HAP-1 (cell line): ENCODE measurements around the gene QRFP.

Source experiments
- DNase-seq, 2 experiments: peaks; one replicate each; pipeline ENCODE4 v3.0.0-alpha.2; 2016 to 2020; ENCODE audit warnings: low spot score in 2 of 2
- H3K27me3 ChIP-seq: fragments of 250-450 bp; sonication (Bioruptor Pico); 2 replicates; pipeline ENCODE4 v1.5.1; 2020; ENCODE audit warnings: low read depth, mild to moderate bottlenecking, moderate library complexity
- H3K36me3 ChIP-seq: fragments of 250-450 bp; sonication (Bioruptor Pico); replicated peaks from 2 replicates; pipeline ENCODE4 v1.5.1; 2020; ENCODE audit warnings: mild to moderate bottlenecking
- H3K4me1 ChIP-seq: fragments of 250-450 bp; sonication (Bioruptor Pico); 2 replicates; pipeline ENCODE4 v1.5.1; 2020; ENCODE audit warnings: mild to moderate bottlenecking
- H3K4me3 ChIP-seq: fragments of 250-450 bp; sonication (Bioruptor Pico); 2 replicates; pipeline ENCODE4 v1.5.1; 2020; ENCODE audit warnings: mild to moderate bottlenecking, moderate library complexity
- H3K9me3 ChIP-seq: fragments of 250-450 bp; sonication (Bioruptor Pico); 2 replicates; pipeline ENCODE4 v1.5.1; 2020; ENCODE audit warnings: mild to moderate bottlenecking, moderate library complexity
- in situ Hi-C: fragments of 300-500 bp; cut with MboI; formaldehyde crosslinking; loops from 3 replicates; pipeline ENCODE4 v1.14.3; 2020; ENCODE audit warnings: low sequenced_read_pairs, inconsistent platforms, mixed read lengths

QRFP gene, protein sequence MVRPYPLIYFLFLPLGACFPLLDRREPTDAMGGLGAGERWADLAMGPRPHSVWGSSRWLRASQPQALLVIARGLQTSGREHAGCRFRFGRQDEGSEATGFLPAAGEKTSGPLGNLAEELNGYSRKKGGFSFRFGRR

DNA sequence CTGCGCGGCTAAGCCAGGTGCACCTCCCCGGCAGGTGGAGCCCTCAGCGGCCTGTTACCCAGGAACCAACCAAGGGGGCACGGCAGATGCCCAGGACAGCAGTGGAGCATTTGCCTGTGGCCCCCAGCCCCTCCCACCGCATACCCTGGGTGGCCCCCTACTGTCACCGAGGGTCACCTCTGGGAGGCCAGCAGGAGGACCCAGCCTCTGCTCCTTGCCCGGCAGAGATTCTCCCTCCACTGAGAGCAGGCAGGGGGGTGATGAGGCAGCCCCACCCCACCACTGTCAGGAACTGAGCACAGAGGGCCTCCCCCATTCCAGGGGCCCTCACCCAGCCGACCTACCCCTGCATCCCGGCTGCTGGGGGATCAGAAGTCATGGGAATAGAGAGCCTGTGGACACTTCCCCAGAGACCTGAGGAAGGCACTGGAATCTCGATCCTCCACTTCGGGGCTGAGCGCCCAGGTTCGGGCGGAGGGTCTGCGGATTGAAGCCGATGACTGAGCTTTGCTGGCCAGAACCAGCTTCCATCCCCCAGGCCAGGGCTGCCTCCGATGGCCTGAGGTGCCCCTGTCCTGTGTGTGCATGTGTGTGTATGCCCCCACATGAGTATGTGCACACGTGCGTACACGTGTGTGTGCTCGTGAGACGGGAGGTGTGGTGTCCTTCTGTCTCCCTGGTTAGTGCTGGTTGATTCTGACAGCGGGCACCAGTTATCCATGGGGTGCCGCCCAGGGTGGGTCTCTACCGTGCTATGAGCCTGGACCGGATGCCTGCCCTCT lies at the start of gene QRFP:
QRFP (minus strand) TSS at position 580 of the 782 bp plus-strand sequence. CDS start 2,974 bp downstream, outside the sequence.
- Histone ChIP-seq H3K4me3 (no peak within 1 kb of the TSS), H3K27me3 (peaks cover 37% of the 10 kb centered on the region), H3K36me3 (no peaks in the 10 kb centered on the region), H3K4me1 (no peaks in the 10 kb centered on the region), H3K9me3 (no peaks in the 10 kb centered on the region)
- DNase-seq: no peak
- in situ Hi-C loops: no loop called here

DNA sequence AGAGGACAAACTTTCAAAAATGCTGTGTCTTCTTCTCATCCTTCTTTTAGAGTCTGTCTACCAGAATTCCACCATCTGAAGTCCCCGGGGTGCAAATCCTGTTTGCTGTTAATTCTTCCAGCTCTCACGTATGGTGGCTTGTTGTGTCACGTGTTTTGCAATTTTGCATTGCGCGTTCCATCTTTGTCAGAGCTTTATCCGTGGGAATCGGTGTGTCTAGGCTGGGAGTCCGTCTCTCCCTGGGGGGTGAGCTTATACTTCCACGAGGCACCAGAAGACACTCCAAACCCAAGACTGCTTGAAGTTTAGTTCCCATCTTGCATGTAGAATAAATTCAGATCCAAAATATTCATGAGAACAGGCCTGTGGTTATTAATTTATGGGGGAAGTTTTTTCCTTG lies 48.6 kb upstream of the QRFP start:
- in situ Hi-C loops: no loop called here
- no peak for DNase-seq
- Histone ChIP-seq H3K9me3 (no peaks in the 10 kb centered on the region), H3K4me3 (no peak overlapping the region), H3K4me1 (no peaks in the 10 kb centered on the region), H3K36me3 (no peaks in the 10 kb centered on the region), H3K27me3 (peaks cover 32% of the 10 kb centered on the region)

DNA sequence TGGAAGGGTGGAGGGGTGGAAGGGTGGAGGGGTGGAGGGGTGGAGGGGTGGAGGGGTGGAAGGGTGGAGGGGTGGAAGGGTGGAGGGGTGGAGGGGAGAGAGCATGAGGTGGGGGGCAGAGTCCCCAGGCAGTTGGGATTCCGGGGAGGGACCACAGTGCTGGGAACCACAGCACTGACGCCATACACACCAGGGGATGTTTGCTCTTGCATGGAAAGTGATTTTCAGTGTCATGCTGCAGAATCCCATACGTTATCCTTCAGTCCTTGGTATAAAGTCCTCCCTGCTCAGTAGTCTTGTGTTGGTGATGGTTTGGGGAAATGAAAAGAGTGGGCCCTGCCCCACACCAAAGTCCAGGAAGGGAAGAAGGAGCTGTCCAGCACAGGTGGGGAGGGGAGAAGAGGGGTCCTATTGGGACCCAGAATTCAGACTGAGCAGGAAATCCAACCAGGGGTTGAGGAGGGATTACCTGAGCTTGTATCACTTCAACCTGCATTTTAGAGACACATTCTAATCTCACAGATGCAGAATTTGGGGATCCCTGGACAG lies 48.0 kb upstream of the QRFP start:
- Histone ChIP-seq H3K4me3 (no peak overlapping the region), H3K27me3 (peaks cover 35% of the 10 kb centered on the region), H3K4me1 (no peaks in the 10 kb centered on the region), H3K36me3 (no peaks in the 10 kb centered on the region), H3K9me3 (no peaks in the 10 kb centered on the region)
- in situ Hi-C loops: no loop called here
- no peak for DNase-seq

DNA sequence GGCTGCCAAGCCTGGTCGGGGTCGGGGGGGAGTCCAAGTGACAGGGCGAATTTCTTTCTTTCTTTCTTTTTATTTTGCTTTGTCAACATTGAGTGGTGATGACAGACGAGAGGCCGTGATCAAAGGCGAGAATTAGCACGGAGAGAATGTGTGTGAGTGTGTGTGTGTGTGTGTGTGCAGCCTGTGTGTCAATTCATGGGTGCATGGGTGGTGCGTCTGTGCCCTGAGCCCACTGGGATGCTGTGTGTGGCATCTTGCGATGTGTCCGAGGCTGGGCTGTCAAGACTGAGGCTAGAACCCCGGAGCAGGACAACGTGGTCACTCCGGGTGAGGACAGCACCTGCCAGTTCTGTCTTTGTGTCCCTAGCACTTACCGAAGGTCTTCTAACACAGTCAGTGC lies 47.2 kb upstream of the QRFP start:
- no peaks in the 10 kb centered on the region for H3K36me3 ChIP-seq
- no peaks in the 10 kb centered on the region for H3K4me1 ChIP-seq
- H3K27me3 ChIP-seq: peaks cover 43% of the 10 kb centered on the region
- DNase-seq: peak in 1 of 2 experiments; percentile 32
- no peak overlapping the region for H3K4me3 ChIP-seq
- no peaks in the 10 kb centered on the region for H3K9me3 ChIP-seq
- in situ Hi-C loops: no loop called here

DNA sequence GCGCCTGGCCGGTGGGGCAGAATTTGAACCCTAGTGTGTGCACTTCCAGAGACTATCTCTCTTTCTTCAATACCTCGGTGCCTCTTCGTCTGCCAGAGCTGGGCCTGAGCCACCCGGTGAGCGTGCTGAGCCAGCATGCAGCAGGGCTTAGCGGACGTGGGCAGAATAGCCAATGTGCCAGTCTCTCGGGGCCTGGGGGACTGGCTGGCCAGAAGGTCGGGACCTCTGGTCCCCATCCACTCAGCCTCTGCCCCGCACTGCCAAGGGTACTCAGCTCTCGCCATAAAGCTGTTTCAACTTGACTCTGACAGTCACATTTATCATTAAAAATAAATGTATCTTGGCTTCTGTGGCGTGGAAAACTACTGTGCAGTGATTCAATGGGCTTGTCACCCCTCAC lies 46.6 kb upstream of the QRFP start:
- Histone ChIP-seq H3K4me3 (no peak overlapping the region), H3K9me3 (no peaks in the 10 kb centered on the region), H3K4me1 (no peaks in the 10 kb centered on the region), H3K36me3 (no peaks in the 10 kb centered on the region), H3K27me3 (peaks cover 46% of the 10 kb centered on the region)
- DNase-seq: no peak
- in situ Hi-C loops: no loop called here

DNA sequence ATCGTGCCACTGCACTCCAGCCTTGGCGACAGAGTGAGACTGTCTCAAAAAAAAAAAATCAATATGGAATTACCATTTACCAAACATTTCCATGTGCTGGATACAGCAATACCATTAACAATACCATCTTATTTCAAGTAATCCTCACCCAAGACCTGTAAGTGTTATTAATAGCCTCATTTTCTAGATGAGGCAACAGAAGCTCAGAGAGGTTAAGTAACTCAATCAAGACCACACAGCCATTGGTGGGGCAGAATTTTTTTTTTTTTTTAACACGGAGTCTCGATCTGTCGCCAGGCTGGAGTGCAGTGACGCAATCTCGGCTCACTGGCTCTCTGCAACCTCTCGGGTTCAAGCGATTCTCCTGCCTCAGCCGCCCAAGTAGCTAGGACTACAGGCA lies 46.1 kb upstream of the QRFP start:
- no peak for DNase-seq
- Histone ChIP-seq H3K36me3 (no peaks in the 10 kb centered on the region), H3K27me3 (peaks cover 52% of the 10 kb centered on the region), H3K4me3 (no peak overlapping the region), H3K9me3 (no peaks in the 10 kb centered on the region), H3K4me1 (no peaks in the 10 kb centered on the region)
- in situ Hi-C loops: no loop called here

DNA sequence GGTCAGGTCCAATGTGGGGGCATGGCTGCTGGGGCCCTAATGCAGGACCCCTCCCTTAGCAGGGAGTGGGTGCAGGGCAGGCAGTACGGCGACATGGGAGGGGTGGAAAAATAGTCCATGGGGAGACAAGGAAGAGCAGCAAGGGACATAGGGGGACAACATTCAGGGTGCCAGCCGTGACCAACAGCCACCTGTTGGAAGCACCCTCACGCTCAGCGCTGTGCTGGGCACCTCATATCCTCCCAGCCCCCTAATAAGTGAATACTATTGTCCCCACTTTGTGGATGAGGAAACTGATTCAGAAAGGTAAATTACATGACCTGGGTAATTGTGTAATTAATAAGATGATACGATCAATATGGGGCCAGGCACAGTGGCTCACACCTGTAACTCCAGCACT lies 45.5 kb upstream of the QRFP start:
- Histone ChIP-seq H3K4me3 (no peak overlapping the region), H3K4me1 (no peaks in the 10 kb centered on the region), H3K9me3 (no peaks in the 10 kb centered on the region), H3K36me3 (no peaks in the 10 kb centered on the region), H3K27me3 (peaks cover 52% of the 10 kb centered on the region)
- DNase-seq: no peak
- in situ Hi-C loops: no loop called here

DNA sequence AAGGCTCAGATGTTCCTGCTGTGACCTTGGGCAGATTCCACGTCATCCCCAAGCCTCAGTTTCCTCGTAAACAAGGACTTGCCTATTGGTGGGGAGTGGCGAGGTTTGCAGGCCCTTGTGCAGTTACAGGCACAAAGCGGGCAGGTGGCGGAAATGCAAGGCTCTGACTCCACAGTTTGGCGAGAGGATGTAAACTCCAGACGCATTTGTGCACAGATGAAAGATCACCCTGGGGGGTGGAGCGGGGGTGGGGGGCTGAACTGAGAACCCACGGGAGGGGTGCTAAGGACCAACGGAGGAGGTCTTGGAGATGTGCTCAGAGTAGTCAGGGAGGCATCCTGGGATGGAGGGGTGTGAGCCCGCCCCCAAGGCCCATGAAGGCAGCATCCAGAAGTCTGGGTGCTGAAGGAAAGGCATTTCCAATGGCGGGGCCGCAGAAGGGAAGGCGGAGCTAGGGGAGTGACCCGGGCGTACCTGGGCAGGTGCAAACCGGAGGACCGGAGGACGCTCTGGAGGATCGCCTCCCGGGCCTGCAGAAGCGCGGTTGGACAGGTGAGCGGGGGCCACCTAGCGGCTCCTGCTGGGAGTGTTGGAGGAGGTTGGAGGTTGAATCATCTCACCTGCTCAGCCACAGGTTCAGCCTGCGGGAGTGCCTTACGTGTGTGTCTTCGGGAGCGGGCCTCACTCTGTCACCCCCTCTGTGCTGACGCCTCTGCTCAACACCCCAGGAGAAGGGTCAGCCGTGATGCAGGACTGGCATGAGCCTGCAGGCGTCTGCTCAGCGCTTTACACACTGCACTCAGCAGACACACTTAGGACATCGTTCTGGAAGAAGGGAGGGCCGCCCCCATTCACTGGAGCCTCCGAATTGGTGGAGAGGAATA lies 44.3 kb upstream of the QRFP start:
- in situ Hi-C loops: no loop called here
- Histone ChIP-seq H3K4me3 (no peak overlapping the region), H3K36me3 (no peaks in the 10 kb centered on the region), H3K9me3 (no peaks in the 10 kb centered on the region), H3K4me1 (no peaks in the 10 kb centered on the region), H3K27me3 (peaks cover 57% of the 10 kb centered on the region)
- DNase-seq: peak in 1 of 2 experiments; percentile 74

DNA sequence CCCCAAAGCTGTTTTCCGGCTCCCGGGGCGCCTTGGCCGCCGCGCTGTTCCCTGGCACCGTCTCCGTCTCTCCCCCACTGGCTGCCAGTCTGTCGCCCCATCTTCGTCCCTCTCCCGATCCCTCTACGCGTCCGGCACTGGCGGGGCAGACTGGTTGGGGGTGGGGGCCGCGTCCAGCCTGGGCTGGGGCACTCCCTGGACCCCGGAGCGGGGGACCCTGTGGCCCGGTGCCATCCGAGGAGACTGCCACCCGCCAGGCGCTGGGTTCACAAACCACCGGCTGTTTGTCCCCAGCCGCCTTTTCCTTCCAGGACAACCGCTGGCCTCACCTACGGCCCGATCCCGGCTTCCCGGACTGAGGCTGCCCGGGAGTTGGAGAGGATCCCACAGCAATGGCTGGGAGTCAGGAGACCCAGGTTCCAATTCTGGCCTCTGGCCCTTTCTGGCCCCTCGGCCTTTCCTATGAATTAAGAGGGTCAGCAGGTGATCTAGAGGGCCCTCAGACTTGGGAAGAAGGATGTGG lies 43.5 kb upstream of the QRFP start:
- peaks cover 66% of the 10 kb centered on the region for H3K27me3 ChIP-seq
- in situ Hi-C loops: no loop called here
- DNase-seq: no peak
- no peaks in the 10 kb centered on the region for H3K9me3 ChIP-seq
- H3K4me1 ChIP-seq: no peaks in the 10 kb centered on the region
- no peaks in the 10 kb centered on the region for H3K36me3 ChIP-seq
- no peak overlapping the region for H3K4me3 ChIP-seq

DNA sequence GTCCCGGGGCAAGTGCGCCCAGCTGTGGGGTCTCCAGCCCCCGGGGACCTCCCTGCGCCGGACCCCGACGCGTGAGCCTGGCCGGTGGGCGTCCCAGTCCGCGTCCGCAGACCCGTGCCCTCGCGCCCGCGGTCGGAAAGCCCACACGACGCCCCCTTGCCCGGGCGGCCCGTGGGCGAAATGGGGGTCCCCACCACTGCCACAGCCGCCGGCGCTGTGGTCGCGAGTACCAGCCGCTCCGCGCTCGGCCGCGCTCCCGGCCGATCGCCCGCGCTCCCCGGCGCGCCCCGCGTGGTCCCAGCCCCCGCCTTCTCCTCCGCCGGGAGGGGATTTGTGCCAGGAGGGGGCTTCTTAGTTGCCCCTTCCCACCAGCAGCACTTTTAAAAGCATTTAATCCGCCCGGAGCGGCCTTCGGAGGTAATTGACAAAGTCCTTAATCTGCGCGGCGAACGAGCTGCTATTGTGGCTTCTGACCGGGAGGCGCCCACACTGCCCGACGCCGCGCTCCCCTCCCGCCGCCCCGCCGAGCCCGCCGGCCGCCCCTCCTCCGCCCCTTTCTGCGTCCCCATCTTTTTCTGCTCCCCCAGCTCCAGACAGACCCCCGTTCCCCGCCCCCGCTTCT lies 42.9 kb upstream of the QRFP start:
- no peak for DNase-seq
- Histone ChIP-seq H3K9me3 (no peaks in the 10 kb centered on the region), H3K4me1 (no peaks in the 10 kb centered on the region), H3K36me3 (no peaks in the 10 kb centered on the region), H3K4me3 (no peak overlapping the region), H3K27me3 (peaks cover 66% of the 10 kb centered on the region)
- in situ Hi-C loops: no loop called here

DNA sequence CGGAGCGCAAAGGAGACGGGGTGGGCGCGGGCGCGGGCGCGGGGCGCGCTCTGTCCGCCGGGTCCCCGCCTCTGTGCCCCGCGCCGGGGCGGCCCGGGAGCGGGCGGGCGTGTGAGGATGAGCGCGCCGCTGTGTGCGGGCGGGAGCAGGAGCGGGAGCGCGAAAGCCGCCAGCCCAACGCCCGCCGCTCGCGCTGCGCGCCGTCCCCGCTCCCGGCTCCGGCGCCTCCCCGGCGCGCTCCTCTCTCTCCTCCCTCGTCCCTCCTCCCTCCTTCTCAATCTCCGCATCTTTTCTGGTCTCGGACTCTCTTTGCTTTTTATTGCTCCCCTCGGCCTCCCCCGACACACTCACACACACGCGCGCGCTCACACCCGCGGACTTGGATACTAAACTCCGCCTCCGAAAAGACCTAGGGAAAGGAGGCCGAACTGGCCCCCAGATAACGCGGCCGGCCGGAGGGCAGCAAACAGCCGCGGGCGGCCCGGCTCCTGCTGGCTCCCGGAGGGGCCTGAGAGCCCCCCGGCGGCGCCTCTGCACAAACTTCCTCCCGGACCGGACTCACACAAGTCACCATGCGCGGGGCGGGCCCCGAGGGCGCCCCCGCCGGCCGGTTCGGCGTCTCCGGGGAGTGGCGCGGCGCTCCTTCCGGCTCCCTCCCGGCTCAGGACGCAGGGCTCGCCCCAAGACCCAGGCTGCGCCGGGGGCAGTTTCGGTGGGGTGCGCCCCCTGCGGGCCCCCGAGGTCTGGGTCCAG lies 42.2 kb upstream of the QRFP start, which contains the start of gene FIBCD1:
FIBCD1 (minus strand) TSS at position 596 of the 753 bp plus-strand sequence. CDS start 640 bp downstream, outside the sequence.
- H3K36me3 ChIP-seq: no peaks in the 10 kb centered on the region
- H3K4me3 ChIP-seq: no peak within 1 kb of the TSS
- no peaks in the 10 kb centered on the region for H3K4me1 ChIP-seq
- no peaks in the 10 kb centered on the region for H3K9me3 ChIP-seq
- in situ Hi-C loops: no loop called here
- peak in 1 of 2 experiments; percentile 20 for DNase-seq
- peaks cover 71% of the 10 kb centered on the region for H3K27me3 ChIP-seq

DNA sequence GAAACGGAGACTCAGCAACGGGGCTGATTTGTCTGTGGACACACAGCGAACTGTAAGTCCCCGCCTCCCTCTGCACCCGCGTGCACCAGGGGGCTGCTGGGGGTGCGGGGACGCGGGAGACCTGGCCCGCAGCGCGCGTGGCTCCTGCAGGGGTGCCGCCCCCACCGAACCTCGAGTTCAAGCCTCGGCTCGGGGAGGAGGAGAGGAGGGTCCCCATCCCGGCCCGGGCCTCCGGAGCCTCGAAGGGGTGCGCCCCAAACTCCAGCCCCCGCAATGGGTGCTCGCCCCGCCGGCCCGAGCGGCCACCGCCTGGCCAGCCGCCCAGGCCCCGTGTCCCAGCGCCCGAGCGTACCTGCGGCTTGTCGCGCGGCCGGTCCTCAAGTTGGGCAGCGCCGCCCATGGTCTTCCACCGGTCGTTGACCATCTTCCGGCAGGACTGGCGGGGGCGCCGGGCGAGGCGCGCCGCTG lies 41.6 kb upstream of the QRFP start:
- Histone ChIP-seq H3K4me1 (no peaks in the 10 kb centered on the region), H3K36me3 (no peaks in the 10 kb centered on the region), H3K4me3 (no peak overlapping the region), H3K9me3 (no peaks in the 10 kb centered on the region), H3K27me3 (peaks cover 70% of the 10 kb centered on the region)
- no peak for DNase-seq
- in situ Hi-C loops: no loop called here
